Endothelial cell of umbilical vein (primary cell): Measurements from ENCODE around the gene CLNK. TPM values are rescaled to one million over a fixed set of nuclear protein-coding genes. Genes with fewer than 3 reads are reported as not detected.

Source experiments
- BruUV-seq: library from RNA; stranded (reverse); fragments of 400-500 nt; replicated peaks from 2 replicates; lab custom pipeline; 2021; lab: Mats Ljungman, UMichigan
- CTCF ChIA-PET: fragments of 300-600, 350-600 bp; sonication (Branson Sonifier 250); formaldehyde crosslinking; loops from one replicate; lab custom pipeline; 2021; ENCODE audit warnings: antibody characterized with exemption, inconsistent platforms; lab: Charles Lee
- POLR2A ChIA-PET: fragments of 300-600, 350-600 bp; sonication (Branson Sonifier 250); formaldehyde crosslinking; loops from one replicate; lab custom pipeline; 2021; ENCODE audit warnings: antibody characterized with exemption, inconsistent platforms; lab: Charles Lee
- DNase-seq: peaks from one replicate; pipeline ENCODE4 v3.0.0-alpha.2; 2011; ENCODE audit warnings: low read depth, low spot score
- FAIRE-seq: peaks from 2 replicates; lab custom pipeline; 2011; peaks lifted over from hg19 to GRCh38; lab: Jason Lieb, UNC
- H2AFZ ChIP-seq: 2 replicates; pipeline ENCODE4 v1.6.0; 2012; ENCODE audit warnings: low read depth, low read length, control low read depth, inconsistent platforms
- H3K27ac ChIP-seq: 2 replicates; pipeline ENCODE4 v1.5.1; 2011; ENCODE audit warnings: low read depth, mild to moderate bottlenecking, control low read depth, low read length, moderate library complexity; ENCODE audit not compliant: insufficient read depth
- H3K27me3 ChIP-seq, 2 experiments: 2 replicates each; pipeline versions ENCODE4 v1.6.0 to v1.6.1; 2011; ENCODE audit warnings: low read length in 2 of 2, mixed read lengths in 1 of 2; ENCODE audit not compliant: control insufficient read depth in 2 of 2, insufficient read depth in 2 of 2
- H3K36me3 ChIP-seq, 2 experiments: 2 replicates in 1 of 2; 3 replicates in 1 of 2; pipeline ENCODE4 v1.5.1; 2011; ENCODE audit warnings: low read length in 2 of 2, mild to moderate bottlenecking in 1 of 2, moderate library complexity in 1 of 2; ENCODE audit not compliant: control insufficient read depth in 2 of 2, insufficient read depth in 2 of 2; ENCODE audit errors: extremely low read depth in 1 of 2
- H3K4me1 ChIP-seq: 3 replicates; pipeline ENCODE4 v1.5.1; 2011; ENCODE audit warnings: mild to moderate bottlenecking, low read length; ENCODE audit not compliant: control insufficient read depth, insufficient read depth; ENCODE audit errors: extremely low read depth
- H3K4me2 ChIP-seq: 2 replicates; pipeline ENCODE4 v1.6.1; 2011; ENCODE audit warnings: low read length, control low read depth, mixed read lengths; ENCODE audit not compliant: insufficient read depth
- H3K4me3 ChIP-seq, 3 experiments: fragments of 200-600 bp in 1 of 3; sonication (generic), shearing (Covaris generic) in 1 of 3; replicated peaks in 1 of 3; 2 replicates each; pipeline ENCODE4 v1.5.1; 2011 to 2016; ENCODE audit warnings: control low read depth in 3 of 3, low read length in 3 of 3, mild to moderate bottlenecking in 2 of 3, inconsistent platforms in 1 of 3, low read depth in 1 of 3, moderate library complexity in 1 of 3; ENCODE audit not compliant: insufficient read depth in 1 of 3
- H3K79me2 ChIP-seq: 2 replicates; pipeline ENCODE4 v1.6.0; 2012; ENCODE audit warnings: low read length, inconsistent platforms; ENCODE audit not compliant: control insufficient read depth, insufficient read depth
- H3K9ac ChIP-seq: replicated peaks from 2 replicates; pipeline ENCODE3; 2011; ENCODE audit warnings: low read length, control low read depth; ENCODE audit not compliant: insufficient read depth; ENCODE audit errors: extremely low read depth
- H3K9me1 ChIP-seq: replicated peaks from 3 replicates; pipeline ENCODE4 v1.6.0; 2011; ENCODE audit warnings: mild to moderate bottlenecking, low read length; ENCODE audit not compliant: control insufficient read depth, insufficient read depth; ENCODE audit errors: extremely low read depth
- H3K9me3 ChIP-seq: replicated peaks from 2 replicates; pipeline ENCODE4 v1.5.1; 2012; ENCODE audit warnings: low read length, inconsistent platforms; ENCODE audit not compliant: control insufficient read depth, insufficient read depth
- H4K20me1 ChIP-seq: replicated peaks from 2 replicates; pipeline ENCODE3; 2011; ENCODE audit warnings: mild to moderate bottlenecking, low read length; ENCODE audit not compliant: control insufficient read depth, insufficient read depth; ENCODE audit errors: extremely low read depth
- EZH2 ChIP-seq: IDR thresholded peaks from 2 replicates; pipeline ENCODE4 v1.6.1; 2012; ENCODE audit warnings: borderline replicate concordance, low read depth, mild to moderate bottlenecking, moderate library complexity, low read length, inconsistent platforms; ENCODE audit not compliant: severe bottlenecking
- FOS ChIP-seq: IDR thresholded peaks from 2 replicates; pipeline ENCODE4 v1.6.1; 2011; ENCODE audit warnings: mild to moderate bottlenecking, low read length, moderate library complexity, borderline replicate concordance; ENCODE audit not compliant: insufficient read depth
- GATA2 ChIP-seq: IDR thresholded peaks from 2 replicates; pipeline ENCODE4 v1.7.0; 2011; ENCODE audit warnings: low read depth, mild to moderate bottlenecking, moderate library complexity, mixed read lengths, low read length; ENCODE audit not compliant: insufficient read length, insufficient read depth
- JUN ChIP-seq: IDR thresholded peaks from 2 replicates; pipeline ENCODE4 v1.6.1; 2011; ENCODE audit warnings: borderline replicate concordance, low read depth; ENCODE audit not compliant: insufficient read length, insufficient read depth
- POLR2A ChIP-seq: IDR thresholded peaks from 2 replicates; pipeline ENCODE4 v1.6.1; 2012; ENCODE audit warnings: low read depth, mild to moderate bottlenecking, control low read depth, low read length
- POLR2AphosphoS5 ChIP-seq: IDR thresholded peaks from 2 replicates; pipeline ENCODE4 v1.6.1; 2012; ENCODE audit warnings: low read depth, mild to moderate bottlenecking, control low read depth, low read length, moderate library complexity; ENCODE audit not compliant: insufficient read depth
- dilution Hi-C: fragments of 300-500 bp; cut with MboI; formaldehyde crosslinking; loops from one replicate; pipeline ENCODE4 v1.15.0; 2019; ENCODE audit warnings: low sequenced_read_pairs; ENCODE audit not compliant: extremely low pct_ligation_motif_present
- intact Hi-C: fragments of 100-400 bp; cut with micrococcal nuclease; formaldehyde crosslinking; loops from one replicate; pipeline ENCODE4 v1.10.0; 2022
- polyA plus RNA-seq, 4 experiments: library from polyadenylated mRNA; depleted of rRNA in 3 of 4; stranded (reverse) in 3 of 4; unstranded in 1 of 4; fragments of >200 nt; gene quantifications; 2 replicates each; pipeline versions ENCODE4 v1.2.1 to v1.2.3, GENCODE V29; 2011 to 2012; ENCODE audit warnings: missing spikeins in 1 of 4
- total RNA-seq: library from RNA; stranded (reverse); gene quantifications from 2 replicates; pipeline ENCODE4 v1.2.3, GENCODE V29; 2021
- TF ChIP-seq, protein P1 (sequence below): IDR thresholded peaks from 2 replicates; pipeline ENCODE4 v1.6.1; 2011; ENCODE audit not compliant: insufficient read depth, insufficient read length

The CLNK gene
- total and polyA plus RNA-seq, 2 donors (not counting 3 experiments of a cell fraction or from before 2014, with no cell fraction given), result not detected

DNA sequence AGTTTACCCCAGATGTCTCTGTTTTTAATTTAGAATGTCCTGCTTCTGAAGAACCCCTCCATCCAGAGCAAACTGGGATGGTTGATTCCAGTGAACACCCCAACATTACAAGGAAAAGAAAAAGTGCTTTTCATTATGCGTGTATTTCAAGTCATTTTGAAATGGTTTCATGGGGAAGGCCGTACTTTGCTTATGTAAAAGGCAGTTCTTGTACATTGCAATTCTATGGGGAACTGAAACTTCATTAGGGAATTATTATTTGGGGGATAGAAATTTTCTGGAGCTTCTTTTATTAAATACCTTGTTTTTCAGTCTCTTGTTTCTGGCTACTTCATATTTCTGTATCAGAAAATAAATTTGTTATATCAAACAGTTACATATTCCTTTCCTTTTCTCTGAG, 130.4 kb downstream of the CLNK start:
- no TSS peak for BruUV-seq
- Histone ChIP-seq H3K36me3 (no peaks in the 10 kb centered on the region), H3K9ac (no peak overlapping the region), H3K79me2 (no peaks in the 10 kb centered on the region), H3K9me3 (no peaks in the 10 kb centered on the region), H3K4me1 (peaks cover 4% of the 10 kb centered on the region), H3K4me3 (no peak overlapping the region), H3K4me2 (no peak overlapping the region), H2AFZ (no peak overlapping the region), H3K27ac (no peak overlapping the region), H3K9me1 (no peaks in the 10 kb centered on the region), H4K20me1 (no peaks in the 10 kb centered on the region), H3K27me3 (peaks cover 9 to 14% of the 10 kb centered on the region in 2 experiments)
- FAIRE-seq, result no peak
- POLR2A ChIA-PET, result no interaction called here
- dilution Hi-C loops, result no loop called here
- TF ChIP-seq POLR2AphosphoS5, result no peak
- no peak for TF ChIP-seq EZH2
- TF ChIP-seq JUN, result no peak
- no peak for TF ChIP-seq FOS
- TF ChIP-seq GATA2, result no peak
- no peak for TF ChIP-seq POLR2A
- intact Hi-C loops, result loop anchor here (1.0 to 10.0 kb wide), 5 partner anchors 601 to 1401 kb away; no protein-coding TSS in a partner anchor
- no peak for DNase-seq
- CTCF ChIA-PET, result interaction anchor here (0.6 to 7.7 kb wide), 8 partner anchors 9 to 870 kb away, joined by 3 to 136 read pairs (median 4); no protein-coding TSS in a partner anchor

DNA sequence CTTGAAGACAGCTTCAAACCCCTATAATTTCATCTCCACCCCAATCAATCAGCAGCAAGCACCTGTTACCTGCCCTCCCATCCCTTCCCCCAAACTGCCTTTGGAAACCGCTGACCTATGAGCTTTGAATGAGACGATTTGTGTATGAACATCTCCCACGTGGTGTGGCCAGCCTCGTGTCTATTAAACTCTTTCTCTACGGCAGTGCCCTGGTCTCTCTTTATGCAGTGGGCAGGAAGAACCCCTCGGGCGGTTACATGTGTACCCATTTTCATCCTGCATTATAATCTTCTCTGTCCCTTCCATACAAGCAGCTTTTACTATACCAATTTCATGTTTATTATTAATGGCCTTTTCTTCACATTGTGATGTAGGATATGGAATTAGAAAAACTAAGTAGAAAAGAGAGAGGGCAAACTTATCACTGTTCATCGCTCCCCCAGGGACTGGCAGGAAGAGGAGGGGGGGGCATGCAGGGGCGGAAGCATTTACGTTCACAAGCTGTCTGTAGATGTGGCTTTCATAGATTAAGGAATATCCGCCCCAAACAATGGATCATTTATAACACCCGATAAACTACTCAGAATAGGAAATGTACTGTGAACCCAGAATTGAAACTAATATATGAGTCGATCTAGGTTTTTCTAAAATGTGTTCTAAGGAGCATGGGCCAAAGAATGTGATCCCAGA, 131.8 kb downstream of the CLNK start:
- H3K4me3 ChIP-seq, result no peak overlapping the region
- FAIRE-seq, result no peak
- no peaks in the 10 kb centered on the region for H3K36me3 ChIP-seq
- H3K9ac ChIP-seq, result no peak overlapping the region
- ChIA-PET CTCF (interaction anchor here (1.0 to 7.7 kb wide), 10 partner anchors 10 to 871 kb away, joined by 3 to 136 read pairs (median 5); no protein-coding TSS in a partner anchor), POLR2A (no interaction called here)
- H3K27ac ChIP-seq, result no peak overlapping the region
- H3K9me3 ChIP-seq, result no peaks in the 10 kb centered on the region
- H4K20me1 ChIP-seq, result no peaks in the 10 kb centered on the region
- peak; percentile 12 for DNase-seq
- no peak overlapping the region for H2AFZ ChIP-seq
- H3K27me3 ChIP-seq, result peaks cover 15 to 23% of the 10 kb centered on the region in 2 experiments
- H3K4me2 ChIP-seq, result peak overlapping the region; percentile 64
- no peaks in the 10 kb centered on the region for H3K79me2 ChIP-seq
- intact Hi-C loops, result loop anchor here (5.0 to 10.0 kb wide), 3 partner anchors 602 to 1402 kb away; no protein-coding TSS in a partner anchor
- peaks cover 4% of the 10 kb centered on the region for H3K4me1 ChIP-seq
- no TSS peak for BruUV-seq
- dilution Hi-C loops, result no loop called here
- no peaks in the 10 kb centered on the region for H3K9me1 ChIP-seq
- TF ChIP-seq, protein P1, sequence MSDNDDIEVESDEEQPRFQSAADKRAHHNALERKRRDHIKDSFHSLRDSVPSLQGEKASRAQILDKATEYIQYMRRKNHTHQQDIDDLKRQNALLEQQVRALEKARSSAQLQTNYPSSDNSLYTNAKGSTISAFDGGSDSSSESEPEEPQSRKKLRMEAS, result no peak
- TF ChIP-seq EZH2 (no peak), GATA2 (peak; percentile 28)
